GM19467 (cell line): ENCODE measurements around the gene LSM14A.

Source experiments
- ATAC-seq: cut with Tn5 transposase; IDR thresholded peaks from one replicate; pipeline ENCODE4 v1.9.1; 2021; ENCODE audit warnings: mild to moderate bottlenecking, moderate library complexity; ENCODE audit not compliant: unreplicated experiment

Gene LSM14A

DNA sequence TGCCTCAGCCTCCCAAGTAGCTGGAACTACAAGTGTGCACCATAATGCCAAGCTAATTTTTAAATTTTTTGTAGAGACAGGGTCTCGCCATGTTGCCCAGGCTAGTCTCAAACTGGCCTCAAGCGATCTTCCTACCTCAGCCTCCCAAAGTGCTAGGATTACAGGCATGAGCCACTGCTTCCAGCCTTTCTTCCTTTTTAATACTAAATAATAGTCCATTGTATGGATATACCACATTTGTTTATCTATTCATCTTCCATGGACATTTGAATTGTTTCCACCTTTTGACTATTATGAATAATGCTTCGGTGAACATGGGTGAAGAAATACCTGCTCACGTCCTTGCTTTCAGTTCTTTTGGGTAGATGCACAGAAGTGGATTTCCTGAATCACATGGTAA is 106.5 kb downstream of the LSM14A start:
- ATAC-seq, result no peak
